Measurements from ENCODE around the gene TESK1. TPM values are rescaled to one million over a fixed set of nuclear protein-coding genes. Genes with fewer than 3 reads are reported as not detected.
"Not testable (repeated sequence)": the region's sequence is repeated elsewhere in the genome, so short reads cannot be mapped to it uniquely, and the experiment has no call there.

Gene TESK1
- total RNA-seq, 2 donors from 2014 or later: 34.3 to 41.1 TPM

DNA sequence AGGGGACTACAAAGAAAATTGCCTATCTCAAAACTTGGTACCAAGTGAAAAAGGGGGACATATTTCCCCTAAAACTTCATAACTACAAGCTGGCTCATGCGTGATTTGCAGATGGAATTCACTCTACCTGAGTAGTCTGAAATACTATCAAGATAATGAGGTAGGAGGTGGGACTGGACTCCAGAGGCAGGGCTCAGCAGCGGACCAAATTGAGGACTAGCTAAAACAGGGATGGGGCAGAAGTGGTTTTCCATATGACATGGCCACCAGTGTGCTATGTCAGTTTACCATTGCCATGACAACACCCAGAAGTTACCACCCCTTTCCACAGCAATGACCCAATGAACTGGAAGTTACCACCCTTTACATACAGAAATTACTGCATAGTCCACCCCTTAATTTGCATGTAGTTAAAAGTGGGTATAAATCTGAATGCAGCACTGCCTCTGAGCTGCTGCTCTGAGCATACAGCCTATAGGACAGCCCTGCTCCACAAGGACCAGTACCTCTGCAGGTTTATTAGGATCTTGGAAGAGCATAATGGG lies 30.4 kb upstream of the TESK1 start:
- Histone ChIP-seq H3K9me3 (no peaks in the 10 kb centered on the region), H3K4me3 (no peak overlapping the region), H3K27me3 (no peaks in the 10 kb centered on the region), H3K36me3 (no peaks in the 10 kb centered on the region), H3K9ac (ENCODE audit: low read depth in 2 of 2, low read length in 2 of 2) (no peak overlapping the region), H3K27ac (no peak overlapping the region), H3K4me1 (no peaks in the 10 kb centered on the region)
- no peak for DNase-seq
- intact Hi-C loops (cut with DNase I): no loop called here
- TF ChIP-seq, protein P1, sequence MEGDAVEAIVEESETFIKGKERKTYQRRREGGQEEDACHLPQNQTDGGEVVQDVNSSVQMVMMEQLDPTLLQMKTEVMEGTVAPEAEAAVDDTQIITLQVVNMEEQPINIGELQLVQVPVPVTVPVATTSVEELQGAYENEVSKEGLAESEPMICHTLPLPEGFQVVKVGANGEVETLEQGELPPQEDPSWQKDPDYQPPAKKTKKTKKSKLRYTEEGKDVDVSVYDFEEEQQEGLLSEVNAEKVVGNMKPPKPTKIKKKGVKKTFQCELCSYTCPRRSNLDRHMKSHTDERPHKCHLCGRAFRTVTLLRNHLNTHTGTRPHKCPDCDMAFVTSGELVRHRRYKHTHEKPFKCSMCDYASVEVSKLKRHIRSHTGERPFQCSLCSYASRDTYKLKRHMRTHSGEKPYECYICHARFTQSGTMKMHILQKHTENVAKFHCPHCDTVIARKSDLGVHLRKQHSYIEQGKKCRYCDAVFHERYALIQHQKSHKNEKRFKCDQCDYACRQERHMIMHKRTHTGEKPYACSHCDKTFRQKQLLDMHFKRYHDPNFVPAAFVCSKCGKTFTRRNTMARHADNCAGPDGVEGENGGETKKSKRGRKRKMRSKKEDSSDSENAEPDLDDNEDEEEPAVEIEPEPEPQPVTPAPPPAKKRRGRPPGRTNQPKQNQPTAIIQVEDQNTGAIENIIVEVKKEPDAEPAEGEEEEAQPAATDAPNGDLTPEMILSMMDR (IDR thresholded peaks at IDR 0.05): no peak

DNA sequence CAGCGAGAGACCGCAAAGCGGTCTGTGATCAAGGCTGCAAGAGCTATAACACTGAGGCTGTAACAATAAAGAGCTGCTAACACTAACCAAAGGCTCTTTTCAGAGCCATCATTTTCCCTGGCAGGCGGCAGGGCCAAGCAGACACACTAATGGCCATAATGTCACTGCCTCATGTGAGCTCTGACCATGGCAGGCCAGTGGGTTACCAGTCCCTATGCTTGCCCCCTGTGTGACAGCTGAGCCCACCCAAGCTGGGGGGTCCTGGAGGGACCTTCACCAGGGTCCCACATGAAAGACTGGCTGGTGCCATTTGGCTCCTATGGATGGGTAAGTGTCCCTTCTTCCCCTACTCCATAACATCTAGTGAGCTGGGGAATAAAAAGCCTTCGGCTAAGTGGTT lies 29.6 kb upstream of the TESK1 start:
- Histone ChIP-seq H3K36me3 (no peaks in the 10 kb centered on the region), H3K4me3 (no peak overlapping the region), H3K4me1 (no peaks in the 10 kb centered on the region), H3K9ac (ENCODE audit: low read depth in 2 of 2, low read length in 2 of 2) (no peak overlapping the region), H3K27ac (no peak overlapping the region), H3K9me3 (no peaks in the 10 kb centered on the region), H3K27me3 (no peaks in the 10 kb centered on the region)
- intact Hi-C loops (cut with DNase I): no loop called here
- TF ChIP-seq, protein P1 (IDR thresholded peaks at IDR 0.05): no peak
- no peak for DNase-seq

DNA sequence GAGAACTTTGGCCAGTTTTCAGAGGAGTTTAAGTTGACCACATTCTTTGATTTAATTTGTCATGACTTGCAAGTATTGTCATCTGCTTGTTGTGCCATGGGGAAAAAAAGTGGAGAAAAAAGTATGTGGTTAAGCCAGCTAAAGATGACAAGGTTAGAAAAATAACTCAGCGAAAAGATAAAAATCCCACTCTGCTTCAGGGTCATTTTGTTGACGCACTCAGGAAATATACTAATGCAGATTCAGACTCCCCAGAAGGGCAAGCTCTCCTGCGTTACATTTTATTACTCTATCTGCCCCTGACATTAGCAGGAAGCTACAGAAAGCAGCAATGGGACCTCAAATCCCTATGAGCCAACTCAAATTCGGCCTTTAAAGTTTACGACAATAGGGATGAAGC lies 27.6 kb upstream of the TESK1 start:
- Histone ChIP-seq H3K9me3 (no peaks in the 10 kb centered on the region), H3K36me3 (no peaks in the 10 kb centered on the region), H3K27ac (no peak overlapping the region), H3K4me1 (no peaks in the 10 kb centered on the region), H3K27me3 (no peaks in the 10 kb centered on the region), H3K9ac (ENCODE audit: low read depth in 2 of 2, low read length in 2 of 2) (no peak overlapping the region), H3K4me3 (no peak overlapping the region)
- TF ChIP-seq, protein P1 (IDR thresholded peaks at IDR 0.05): no peak
- DNase-seq: no peak
- intact Hi-C loops (cut with DNase I): no loop called here

DNA sequence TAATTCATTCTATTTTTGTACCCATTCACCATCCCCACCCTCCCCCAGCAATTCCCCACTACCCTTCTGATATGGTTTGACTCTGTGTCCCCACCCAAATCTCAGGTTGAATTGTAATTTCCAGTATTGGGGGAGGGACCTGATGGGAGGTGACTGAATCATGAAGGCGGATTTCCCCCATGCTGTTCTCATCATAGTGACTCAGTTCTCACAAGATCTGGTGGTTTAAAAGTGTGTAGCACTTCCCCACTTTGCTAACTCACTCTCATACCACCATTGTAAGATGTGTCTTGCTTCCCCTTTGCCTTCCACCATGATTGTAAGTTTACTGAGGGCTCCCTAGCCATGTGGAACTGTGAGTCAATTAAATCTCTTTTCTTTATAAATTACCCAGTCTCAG lies 25.9 kb upstream of the TESK1 start:
- Histone ChIP-seq H3K9ac (ENCODE audit: low read depth in 2 of 2, low read length in 2 of 2) (no peak overlapping the region), H3K4me1 (no peaks in the 10 kb centered on the region), H3K27me3 (no peaks in the 10 kb centered on the region), H3K4me3 (no peak overlapping the region), H3K27ac (no peak overlapping the region), H3K36me3 (no peaks in the 10 kb centered on the region), H3K9me3 (no peaks in the 10 kb centered on the region)
- intact Hi-C loops (cut with DNase I): no loop called here
- TF ChIP-seq, protein P1 (IDR thresholded peaks at IDR 0.05): no peak
- DNase-seq: no peak

DNA sequence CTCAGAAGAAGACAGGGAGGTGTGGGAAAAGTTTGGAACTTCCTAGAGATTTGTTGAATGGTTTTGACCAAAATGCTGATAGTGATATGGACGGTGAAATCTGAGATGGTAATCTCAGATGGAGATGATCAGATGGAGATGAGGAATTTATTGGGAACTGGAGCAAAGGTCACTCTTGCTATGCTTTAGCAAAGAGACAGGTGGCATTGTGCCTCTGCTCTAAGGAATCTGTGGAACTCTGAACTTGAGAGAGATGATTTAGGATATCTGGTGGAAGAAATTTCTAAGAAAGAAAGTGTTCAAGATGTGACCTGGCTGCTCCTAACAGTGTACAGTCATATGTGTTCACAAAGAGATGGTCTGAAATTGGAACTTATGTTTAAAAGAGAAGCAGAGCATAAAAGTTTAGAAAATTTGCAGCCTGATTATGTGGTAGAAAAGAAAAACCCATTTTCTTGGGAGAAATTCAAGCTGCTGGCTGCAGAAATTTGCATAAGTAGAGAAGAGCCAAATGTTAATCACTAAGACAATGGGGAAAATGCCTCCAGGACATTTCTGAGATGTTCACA lies 25.3 kb upstream of the TESK1 start:
- H3K4me3 ChIP-seq; H3K4me1 ChIP-seq; H3K27ac ChIP-seq; DNase-seq; H3K9ac ChIP-seq (ENCODE audit: low read depth in 2 of 2, low read length in 2 of 2); intact Hi-C loops (cut with DNase I); H3K27me3 ChIP-seq; H3K9me3 ChIP-seq; H3K36me3 ChIP-seq: not testable (repeated sequence)

DNA sequence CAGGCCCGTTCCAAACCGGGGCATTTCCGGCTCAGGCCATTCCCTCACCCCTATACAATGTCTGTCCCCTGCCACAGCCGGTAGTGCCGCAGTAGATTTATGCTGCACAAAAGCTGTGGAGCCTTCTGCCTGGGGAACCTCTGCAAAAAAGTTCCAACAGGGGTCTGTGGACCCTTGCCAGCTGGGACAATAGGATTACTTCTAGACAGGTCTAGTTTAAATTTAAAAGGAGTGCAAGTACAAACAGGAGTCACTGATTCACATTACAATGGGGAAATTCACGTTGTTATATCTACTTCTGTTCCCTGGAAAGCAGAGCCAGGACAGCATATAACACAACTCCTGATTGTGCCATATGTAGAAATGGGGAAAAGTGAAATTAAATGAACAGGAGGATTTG lies 21.5 kb upstream of the TESK1 start:
- H3K36me3 ChIP-seq; H3K9ac ChIP-seq (ENCODE audit: low read depth in 2 of 2, low read length in 2 of 2); H3K9me3 ChIP-seq; intact Hi-C loops (cut with DNase I); DNase-seq; H3K27ac ChIP-seq; H3K27me3 ChIP-seq; H3K4me1 ChIP-seq; H3K4me3 ChIP-seq: not testable (repeated sequence)

DNA sequence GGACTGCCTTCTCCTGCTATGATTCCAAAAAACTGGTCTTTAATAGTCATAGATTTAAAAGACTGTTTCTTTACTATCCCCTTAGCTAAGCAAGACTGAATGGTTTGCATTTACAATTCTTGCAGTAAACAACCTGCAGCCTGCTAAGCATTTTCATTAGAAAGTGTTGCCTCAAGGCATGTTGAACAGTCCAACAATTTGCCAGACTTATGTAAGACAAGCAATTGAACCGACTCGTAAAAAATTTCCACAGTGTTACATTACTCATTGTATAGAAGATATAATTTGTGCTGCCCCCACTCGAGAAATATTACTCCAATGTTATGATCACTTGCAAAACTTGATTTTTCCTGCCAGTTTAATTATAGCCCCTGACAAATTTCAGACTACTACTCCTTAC lies 20.4 kb upstream of the TESK1 start:
- H3K9me3 ChIP-seq: not testable (repeated sequence)

DNA sequence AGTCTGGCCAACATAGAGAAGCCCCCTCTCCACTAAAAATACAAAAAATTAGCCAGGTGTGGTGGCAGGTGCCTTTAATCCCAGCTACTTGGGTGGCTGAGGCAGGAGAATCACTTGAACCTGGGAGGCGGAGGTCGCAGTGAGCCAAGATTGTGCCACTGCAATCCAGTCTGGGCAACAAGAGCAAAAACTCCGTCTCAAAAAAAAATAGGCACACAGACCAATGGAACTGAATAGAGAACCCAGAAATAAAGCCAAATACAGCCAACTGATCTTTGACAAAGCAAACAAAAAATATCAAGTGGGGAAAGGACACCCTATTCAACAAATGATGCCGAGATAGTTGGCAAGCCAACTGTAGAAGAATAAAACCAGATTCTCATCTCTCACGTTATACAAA lies 16.6 kb upstream of the TESK1 start:
- H3K27ac ChIP-seq; H3K36me3 ChIP-seq; H3K4me1 ChIP-seq; H3K9me3 ChIP-seq; H3K27me3 ChIP-seq; DNase-seq; intact Hi-C loops (cut with DNase I); H3K4me3 ChIP-seq; H3K9ac ChIP-seq (ENCODE audit: low read depth in 2 of 2, low read length in 2 of 2): not testable (repeated sequence)

More for the DNA sequence above, 20.4 kb upstream of the TESK1 start:
- intact Hi-C loops (cut with DNase I); H3K27me3 ChIP-seq; H3K9ac ChIP-seq (ENCODE audit: low read depth in 2 of 2, low read length in 2 of 2); DNase-seq; H3K4me1 ChIP-seq; H3K27ac ChIP-seq; H3K36me3 ChIP-seq; H3K4me3 ChIP-seq: not testable (repeated sequence)

All from colonic mucosa (tissue), 4 donors.